NCI-H2081 treated with DMSO at 0.1 percent for 48 hours (cell line): ENCODE data around the gene SPATA45.
"Not testable (repeated sequence)": the region's sequence is repeated elsewhere in the genome, so short reads cannot be mapped to it uniquely, and the experiment has no call there.

Experiments
- DNase-seq: peaks from one replicate; lab custom pipeline; 2025; lab: John Stamatoyannopoulos, UW

SPATA45 gene

GRCh38 chr1:212847549-212847948, at the start of gene SPATA45:
TSS of gene SPATA45 (minus strand) at chr1:212847649. CDS start at chr1:212836149, 11,500 bp downstream.
- DNase-seq: no peak

DNA sequence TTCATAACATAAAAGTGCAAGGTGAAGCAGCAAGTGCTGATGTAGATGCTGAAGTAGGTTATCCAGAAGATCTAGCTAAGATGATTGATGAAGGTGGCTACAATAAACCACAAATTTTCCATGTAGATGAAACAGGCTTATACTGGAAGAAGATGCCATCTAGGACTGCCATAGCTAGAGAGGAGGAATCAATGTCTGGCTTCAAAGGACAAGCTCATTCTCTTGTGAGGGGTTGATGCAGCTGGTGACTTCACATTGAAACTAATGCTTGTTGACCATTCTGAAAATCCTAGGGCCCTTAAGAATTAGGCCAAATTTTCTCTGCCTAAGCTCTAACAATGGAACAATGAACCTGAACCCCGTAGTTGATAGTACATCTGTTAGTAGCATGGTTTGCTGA, 44.7 kb upstream of the SPATA45 start:
- no peak for DNase-seq

- no peak for DNase-seq
Observed at GRCh38 chr1:212884592-212884991, 37.1 kb upstream of the SPATA45 start.

DNA sequence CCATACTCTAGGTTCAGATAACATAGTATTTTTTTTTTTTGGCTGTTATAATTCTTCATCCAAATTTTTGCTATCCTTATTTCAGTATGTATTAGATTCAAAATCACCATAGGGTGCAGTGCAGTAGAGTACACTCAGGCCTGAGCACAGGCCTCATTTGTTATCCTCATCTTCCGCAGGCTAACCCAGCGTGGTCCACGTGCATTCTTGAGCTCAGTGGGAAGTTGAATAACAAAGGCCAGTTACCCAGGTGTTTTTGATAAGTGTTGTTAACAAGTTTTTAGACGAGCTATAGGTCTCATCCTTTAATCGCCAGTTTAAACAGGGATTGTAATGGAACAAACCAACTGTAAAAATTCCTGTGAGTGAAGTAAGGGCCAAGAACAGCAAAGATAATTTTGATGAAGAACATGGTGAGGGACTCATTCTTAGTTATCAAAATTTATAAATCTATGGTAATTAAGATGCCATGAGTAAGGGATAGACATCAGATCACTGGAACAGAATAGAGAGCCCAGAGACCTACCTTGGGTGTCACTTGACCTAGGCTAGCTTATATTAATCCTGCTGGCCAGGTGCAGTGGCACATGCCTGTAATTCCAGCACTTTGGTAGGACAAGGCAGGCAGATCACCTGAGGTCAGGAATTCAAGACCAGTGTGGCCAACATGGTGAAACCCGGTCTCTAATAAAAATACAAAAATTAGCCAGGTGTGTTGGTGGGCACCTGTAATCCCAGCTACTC, 32.7 kb upstream of the SPATA45 start:
- no peak for DNase-seq

- no peak for DNase-seq
Observed at GRCh38 chr1:212878418-212878817, 31.0 kb upstream of the SPATA45 start.

- no peak for DNase-seq
Observed at GRCh38 chr1:212873518-212873917, 26.1 kb upstream of the SPATA45 start.

- no peak for DNase-seq
Observed at GRCh38 chr1:212871976-212872375, 24.5 kb upstream of the SPATA45 start.

DNA sequence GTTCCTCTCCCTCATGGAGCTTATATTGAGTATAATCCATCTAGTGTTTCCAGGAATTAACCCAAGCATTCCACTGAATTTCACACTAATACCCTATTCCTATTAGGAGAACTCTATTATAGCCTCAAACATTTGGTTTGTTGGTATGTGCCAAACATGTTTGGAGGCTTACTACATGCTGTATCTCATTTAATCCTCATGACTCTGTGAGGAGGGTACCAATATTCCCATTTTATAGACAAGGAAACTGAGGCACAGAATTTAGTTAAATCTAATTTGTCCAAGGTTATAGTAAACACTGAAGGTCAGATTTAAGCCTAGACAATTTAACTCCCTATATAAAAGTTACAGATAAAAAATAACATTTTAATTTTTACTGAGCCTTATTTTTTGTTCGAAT, 19.7 kb upstream of the SPATA45 start:
- no peak for DNase-seq

GRCh38 chr1:212864201-212864600, 16.8 kb upstream of the SPATA45 start:
- DNase-seq: no peak

- not testable (repeated sequence) for DNase-seq
Observed at GRCh38 chr1:212863345-212863744, 15.9 kb upstream of the SPATA45 start.

DNA sequence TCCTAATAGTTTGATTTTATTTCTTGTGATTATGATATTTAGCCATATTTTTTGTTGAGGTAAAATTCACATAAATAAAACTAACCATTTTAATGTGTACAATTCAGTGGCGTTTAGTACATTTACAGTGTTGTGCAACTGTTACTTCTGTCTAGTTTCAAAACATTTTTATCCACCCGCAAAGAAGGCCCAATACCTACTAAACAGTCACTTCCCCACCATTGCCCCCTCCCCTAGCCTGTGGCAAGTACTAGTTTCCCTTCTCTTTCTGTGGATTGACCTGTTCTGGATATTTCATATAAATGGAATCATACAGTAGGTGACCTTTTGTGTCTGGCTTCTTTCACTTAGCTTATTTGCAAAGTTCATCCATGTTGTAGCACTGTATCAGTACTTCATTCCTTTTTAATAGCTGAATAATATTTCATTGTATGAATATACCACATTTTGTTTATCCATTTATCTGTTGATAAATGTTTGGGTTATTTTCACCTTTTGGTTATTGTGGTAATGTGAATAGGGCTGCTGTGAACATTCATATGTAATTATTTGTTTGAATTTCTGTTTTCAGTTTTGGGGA, 14.8 kb upstream of the SPATA45 start:
- DNase-seq: no peak

- no peak for DNase-seq
Observed at GRCh38 chr1:212860713-212861581, 13.5 kb upstream of the SPATA45 start.

DNA sequence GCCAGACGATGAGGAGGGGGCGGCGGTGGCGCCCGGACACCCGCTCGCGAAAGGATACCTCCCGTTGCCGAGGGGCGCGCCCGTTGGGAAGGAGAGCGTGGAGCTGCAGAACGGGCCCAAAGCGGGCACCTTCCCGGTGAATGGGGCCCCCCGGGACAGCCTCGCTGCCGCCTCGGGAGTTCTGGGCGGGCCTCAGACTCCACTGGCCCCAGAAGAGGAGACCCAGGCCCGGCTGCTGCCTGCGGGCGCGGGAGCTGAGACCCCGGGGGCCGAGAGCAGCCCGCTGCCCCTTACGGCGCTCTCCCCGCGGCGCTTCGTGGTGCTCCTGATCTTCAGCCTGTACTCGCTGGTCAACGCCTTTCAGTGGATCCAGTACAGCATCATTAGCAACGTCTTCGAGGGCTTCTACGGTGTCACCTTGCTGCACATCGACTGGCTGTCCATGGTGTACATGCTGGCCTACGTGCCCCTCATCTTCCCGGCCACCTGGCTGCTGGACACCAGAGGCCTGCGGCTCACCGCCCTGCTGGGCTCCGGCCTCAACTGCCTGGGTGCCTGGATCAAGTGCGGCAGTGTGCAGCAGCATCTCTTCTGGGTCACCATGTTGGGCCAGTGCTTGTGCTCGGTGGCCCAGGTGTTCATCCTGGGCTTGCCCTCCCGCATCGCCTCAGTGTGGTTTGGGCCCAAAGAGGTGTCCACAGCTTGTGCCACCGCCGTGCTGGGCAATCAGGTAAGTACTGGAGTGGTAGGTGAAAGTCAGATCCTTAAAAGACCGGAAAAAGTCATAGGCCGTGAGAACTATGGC, 11.2 kb upstream of the SPATA45 start:
- DNase-seq: no peak

DNA sequence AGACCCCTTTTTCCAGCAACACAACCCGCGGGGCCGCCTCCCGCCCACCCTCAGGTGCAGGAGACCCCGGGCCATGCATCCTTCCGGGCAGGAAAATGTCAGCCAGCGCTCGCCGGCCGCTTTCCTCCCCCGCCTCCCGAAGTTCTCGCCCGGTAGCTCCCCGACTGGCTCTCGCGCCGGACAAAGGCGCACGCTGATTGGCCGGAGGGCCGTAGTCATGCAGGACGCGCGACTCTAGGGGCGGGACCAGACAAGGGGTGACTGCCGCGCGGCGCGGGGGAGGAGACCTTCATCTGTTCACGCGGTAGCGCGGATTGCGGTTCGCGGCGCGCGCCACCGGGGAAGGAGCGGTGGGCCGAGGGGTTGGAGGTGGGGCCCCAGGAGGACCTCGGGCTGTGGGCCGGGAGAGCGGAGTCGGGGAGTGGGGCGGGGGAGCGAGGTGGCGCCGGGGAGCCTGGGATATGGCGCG, 10.6 kb upstream of the SPATA45 start, which contains the start of gene FLVCR1:
Gene FLVCR1 (plus strand): TSS at position 284 of the 469 bp plus-strand sequence. CDS start 178 bp downstream, at position 462.
- peak; percentile 88 for DNase-seq

DNA sequence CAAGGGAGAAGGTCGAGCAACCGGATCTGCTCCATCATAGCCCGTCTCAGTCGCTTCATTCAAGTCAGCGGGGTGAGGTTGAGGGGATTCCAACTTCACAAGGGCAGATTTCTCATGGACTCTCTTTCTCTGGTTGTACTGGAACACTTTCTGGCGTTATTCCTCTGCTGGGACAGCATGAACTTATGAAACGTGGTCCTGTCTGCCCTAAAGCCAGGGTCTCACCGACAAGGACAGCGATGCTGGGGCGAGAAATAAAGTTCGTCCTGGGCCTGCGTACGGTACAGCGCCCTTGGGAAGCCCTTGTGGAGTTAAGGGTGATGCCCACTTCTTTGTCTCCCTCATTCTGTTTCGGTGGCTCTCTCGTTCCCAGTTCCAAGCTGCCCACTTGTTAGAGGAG, 9.3 kb upstream of the SPATA45 start:
- no peak for DNase-seq

- DNase-seq: no peak
Observed at GRCh38 chr1:212853658-212854057, 6.2 kb upstream of the SPATA45 start.

GRCh38 chr1:212852105-212852688, 4.7 kb upstream of the SPATA45 start:
- no peak for DNase-seq

- not testable (repeated sequence) for DNase-seq
Observed at GRCh38 chr1:212844521-212844920, 2.9 kb downstream of the SPATA45 start.

DNA sequence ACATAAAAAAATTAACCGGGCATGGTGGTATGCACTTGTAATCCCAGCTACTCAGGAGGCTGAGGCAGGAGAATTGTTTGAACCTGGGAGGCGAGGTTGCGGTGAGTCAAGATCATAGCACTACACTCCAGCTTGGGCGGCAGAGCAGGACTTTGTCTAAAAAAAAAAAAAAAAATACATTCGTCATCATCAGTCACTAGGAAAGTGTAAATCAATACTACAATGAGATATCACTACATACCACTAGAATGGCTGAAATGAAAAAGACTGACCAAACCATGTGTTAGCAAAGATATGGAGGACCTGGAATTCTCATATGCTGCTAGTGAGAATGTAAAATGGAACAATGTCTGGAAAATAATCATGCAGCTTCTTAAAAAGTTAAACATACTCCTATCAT, 9.3 kb downstream of the SPATA45 start:
- DNase-seq: no peak

DNA sequence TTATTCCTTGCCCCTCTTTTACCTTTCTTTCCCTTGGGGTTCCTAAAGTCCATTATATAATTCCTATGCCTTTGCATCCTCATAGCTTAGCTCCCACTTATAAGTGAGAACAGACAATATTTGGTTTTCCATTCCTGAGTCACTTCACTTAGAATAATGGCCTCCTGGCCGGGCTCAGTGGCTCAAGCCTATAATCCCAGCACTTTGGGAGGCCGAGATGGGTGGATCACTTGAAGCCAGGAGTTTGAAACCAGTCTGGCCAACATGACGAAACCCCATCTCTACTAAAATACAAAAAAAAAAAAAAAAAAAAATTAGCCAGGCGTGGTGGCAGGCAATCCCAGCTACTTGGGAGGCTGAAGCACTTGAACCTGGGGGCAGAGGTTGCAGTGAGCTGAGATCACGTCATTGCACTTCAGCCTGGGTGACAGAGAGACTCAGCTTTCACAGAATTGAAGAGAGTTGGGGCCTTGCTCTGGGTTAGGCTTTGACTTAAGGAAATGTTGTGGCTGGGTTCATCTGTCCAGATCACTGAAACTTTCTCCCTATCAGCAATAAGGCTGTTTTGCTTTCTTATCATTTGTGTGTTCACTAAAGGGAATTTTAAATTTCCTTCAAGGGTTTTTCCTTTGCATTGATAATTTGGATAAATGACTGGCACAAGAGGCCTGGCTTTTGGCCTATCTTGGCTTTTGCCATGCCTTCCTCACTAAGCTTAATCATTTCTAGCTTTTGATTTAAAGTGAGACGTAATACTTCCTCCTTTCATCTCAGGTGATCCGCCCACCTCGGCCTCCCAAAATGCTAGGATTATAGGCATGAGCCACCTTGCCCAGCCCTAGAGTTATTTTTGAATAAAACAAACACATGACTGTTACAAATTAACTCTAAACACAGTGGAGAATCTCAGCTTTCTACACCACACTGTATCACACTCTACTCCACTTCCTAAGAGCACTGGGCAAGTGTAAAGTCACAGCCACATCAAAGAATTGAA, 13.9 kb downstream of the SPATA45 start:
- not testable (repeated sequence) for DNase-seq
